Stimulated activated CD8-positive, alpha-beta memory T cell treated with anti-CD3 and anti-CD28 coated beads, Interleukin-15, amount 100 ng/mL, for 1 hour (primary cell): Measurements from ENCODE around the gene BABAM2.
"Not testable (repeated sequence)": the region's sequence is repeated elsewhere in the genome, so short reads cannot be mapped to it uniquely, and the experiment has no call there.

Source experiments
- DNase-seq: peaks from one replicate; pipeline ENCODE4 v3.0.0-alpha.2; 2020; ENCODE audit warnings: low read depth

BABAM2 gene

DNA sequence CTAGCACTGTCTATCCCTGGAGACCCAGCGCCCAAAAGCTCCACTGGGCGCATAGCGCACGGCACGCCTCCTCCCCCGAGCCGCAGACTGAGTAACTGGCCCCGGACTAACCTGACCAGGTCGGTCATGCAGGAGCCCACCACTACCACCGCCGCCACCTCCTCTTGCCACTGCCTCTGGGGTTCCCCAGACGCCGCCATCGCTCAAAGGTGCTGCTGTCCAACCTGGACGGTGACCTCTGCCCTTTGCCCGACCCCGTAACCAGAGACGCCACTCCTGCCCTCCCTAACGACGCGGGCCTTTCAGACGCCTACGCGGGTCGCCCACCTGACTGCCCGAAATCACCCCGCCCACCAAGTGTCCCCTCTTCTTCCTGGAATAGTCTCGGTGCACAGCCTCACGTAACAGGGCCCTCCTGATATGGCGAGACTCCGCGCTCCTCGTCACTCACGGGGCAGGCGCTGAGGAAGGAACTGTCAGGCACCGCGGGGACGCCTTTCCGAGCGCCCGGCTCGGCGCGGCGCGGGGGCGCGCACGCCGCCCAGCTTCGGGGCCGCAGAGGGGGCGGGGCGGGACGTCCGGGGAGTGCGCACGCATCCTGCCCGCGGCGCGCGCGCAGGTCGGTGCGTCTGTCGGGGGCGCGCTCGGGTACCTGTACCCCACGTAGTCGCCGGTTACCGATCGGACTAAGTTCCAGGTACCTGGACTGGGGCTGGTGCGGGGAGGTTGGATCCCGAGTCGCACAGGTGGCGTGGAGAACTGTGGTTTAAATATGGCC lies at the start of gene BABAM2, which contains the start of gene RBKS:
TSS of gene BABAM2 (plus strand) at position 584 of the 778 bp plus-strand sequence. CDS start 3,828 bp downstream, outside the sequence.
TSS of gene RBKS (minus strand) at position 242 of the 778 bp plus-strand sequence. CDS start at position 200, 42 bp downstream.
- DNase-seq = peak; percentile 80

DNA sequence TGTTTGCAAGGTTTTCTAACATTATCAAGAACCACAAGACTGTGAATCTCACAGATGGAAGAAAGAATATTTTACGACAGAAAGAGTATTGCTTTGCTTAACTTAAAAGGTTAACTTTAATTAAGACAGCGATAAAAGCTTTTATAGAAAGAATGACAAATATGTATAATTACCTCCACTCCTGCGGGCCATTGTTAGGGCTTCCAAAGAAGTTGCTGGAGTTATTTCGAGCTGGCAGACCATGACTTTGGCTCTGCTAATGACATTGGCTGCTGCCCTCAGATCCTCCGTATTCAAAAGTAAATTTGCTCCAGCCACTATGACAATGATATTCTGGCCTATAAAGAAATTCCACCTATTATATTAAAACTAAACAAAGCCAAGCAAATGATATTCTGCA lies 47.6 kb upstream of the BABAM2 start:
- no peak for DNase-seq

DNA sequence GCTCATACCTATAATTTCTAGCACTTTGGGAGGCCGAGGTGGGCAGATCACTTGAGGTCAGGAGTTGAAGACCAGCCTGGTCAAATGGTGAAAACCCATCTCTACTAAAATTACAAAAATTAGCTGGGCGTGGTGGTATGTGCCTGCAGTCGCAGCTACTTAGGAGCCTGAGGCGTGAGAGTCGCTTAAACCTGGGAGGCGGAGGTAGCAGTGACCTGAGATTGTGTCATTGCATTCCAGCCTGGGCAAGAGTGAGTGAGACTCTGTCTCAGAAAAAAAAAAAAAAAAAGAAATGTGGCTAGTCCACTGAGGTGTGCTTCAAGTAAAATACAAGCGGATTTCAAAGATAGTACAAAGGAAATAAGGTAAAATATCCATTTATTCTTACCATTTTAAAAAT lies 46.5 kb upstream of the BABAM2 start:
- DNase-seq = no peak

DNA sequence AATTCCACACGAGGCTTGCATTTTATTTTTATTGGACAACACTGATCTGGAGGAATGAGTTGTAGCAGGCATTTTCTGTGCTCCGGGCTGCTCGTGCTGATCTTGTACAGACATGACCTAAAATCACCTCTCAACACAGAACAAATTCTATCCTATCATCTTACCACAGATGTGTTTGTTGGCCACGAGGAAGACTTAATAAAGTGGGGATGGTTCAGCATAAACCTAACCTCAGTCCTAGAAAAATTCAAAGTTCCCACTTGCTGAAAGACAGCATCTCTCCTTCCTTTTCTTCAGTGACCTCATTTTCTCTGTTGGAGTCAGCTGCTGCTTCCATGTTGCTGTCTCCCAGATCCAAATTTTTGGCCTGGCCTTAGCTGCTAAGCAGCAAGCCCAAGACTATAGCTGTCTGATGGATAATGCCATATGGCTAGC lies 45.7 kb upstream of the BABAM2 start:
- DNase-seq = no peak

DNA sequence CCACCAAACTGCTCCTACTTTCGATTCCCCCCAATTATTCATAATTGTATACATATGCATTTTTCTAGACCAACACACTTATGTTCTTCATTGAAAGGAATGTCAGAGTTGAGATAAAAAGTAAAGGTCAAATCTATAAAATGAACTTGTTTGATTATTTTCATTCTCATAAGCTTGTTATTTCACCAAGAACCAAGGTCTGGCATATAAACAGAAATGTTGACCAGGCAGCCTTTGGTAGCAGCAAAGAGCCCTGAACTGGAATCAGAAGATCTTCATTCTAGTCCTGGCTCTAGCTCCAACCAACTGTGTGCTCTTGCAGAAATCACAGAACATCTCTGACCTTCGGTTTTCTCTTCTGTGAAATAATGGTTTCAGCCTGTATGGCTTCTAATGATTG lies 43.2 kb upstream of the BABAM2 start:
- no peak for DNase-seq

DNA sequence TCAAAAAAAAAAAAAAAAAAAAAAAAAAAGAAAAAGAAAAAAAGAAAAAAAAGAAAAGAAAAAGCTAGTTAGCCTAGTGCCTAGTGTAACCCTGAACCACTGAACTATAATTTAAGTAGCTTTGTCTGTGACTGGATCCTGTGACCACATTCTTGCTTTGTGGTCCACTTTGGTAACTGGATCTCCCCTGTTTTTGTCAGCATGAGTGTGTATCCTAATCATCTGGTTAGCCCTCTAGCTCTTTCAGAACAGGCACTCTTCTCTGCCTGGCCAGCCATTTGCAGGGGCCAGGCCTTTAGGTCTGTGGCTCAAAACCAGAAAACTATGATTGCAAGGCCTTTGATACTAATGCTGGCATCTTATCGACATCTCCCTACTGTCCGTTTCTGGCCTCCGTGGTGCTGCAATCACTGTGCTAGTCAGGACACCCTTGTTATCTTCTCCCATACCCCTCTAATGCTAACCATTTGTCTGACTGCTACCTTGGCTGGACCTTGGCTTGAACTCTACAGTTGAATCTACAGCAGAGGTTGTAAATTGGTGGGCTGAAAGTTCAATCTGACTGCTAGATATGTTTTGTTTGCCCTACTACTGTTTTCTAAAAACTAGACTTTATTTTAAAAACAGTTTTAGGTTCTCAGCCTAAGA lies 40.8 kb upstream of the BABAM2 start:
- no peak for DNase-seq

DNA sequence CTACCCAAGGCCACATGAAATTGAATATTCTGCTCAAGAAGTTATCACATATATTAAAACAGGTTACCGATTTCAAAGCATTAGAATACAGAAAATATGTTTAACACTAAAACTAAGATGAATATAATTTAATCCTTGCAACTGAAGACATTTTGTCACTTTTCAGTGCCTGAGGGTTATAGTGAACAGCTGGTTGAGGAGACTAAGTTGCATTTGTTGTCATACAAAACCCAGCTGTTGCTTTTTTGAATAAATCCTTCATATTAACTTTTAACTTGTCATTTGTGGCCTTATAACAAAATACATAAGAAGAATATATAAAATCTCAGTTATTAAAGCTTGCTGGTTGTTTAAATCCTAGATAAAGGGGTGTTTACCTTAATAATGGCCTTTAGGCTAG lies 37.8 kb upstream of the BABAM2 start:
- DNase-seq = no peak

DNA sequence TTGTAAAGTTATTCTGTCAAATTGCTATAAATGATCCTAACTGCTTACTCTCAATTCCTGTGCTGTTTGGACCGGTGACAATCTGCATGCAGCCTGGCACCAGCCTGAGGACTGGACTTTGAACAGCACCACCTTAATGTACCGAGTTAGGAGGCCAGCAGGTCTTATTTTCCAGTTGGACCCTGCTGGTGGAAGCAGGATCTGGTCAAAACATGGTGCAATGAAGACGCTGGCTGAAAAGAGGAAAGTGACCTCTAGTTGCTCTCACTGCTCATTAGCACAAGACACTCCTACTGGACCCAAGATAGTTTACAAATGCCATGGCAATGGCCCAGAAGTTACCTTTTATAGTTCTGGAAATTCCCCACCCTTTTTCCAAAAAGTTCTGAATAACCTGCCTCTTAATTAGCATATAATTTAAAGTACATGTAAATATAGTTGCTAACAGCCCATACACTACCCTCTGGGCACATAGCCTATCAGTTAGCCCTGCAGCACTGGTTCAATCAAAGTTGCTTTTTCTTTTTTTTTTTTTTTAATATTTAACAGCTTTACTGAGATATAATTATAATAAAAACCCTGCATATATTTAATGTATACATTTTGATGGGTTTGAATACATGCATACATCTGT lies 36.2 kb upstream of the BABAM2 start:
- no peak for DNase-seq

DNA sequence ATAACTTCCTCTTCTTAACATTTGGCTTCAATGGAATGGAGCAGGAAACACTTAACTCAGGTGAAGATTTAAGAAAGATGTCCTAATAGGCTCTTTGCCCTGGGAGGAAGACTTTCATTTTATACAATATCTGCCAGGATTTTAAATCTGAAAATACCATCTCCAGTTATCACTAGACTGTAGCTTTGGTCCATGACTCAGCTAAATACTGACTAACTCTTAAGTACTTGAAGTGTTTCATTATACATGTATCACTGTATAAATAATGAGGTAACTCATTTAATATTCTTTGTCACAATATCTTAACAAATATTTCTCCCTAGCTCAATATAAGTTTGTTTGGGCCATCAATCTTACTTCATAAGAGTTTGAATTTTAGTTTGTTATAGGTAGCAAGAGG lies 35.1 kb upstream of the BABAM2 start:
- no peak for DNase-seq

DNA sequence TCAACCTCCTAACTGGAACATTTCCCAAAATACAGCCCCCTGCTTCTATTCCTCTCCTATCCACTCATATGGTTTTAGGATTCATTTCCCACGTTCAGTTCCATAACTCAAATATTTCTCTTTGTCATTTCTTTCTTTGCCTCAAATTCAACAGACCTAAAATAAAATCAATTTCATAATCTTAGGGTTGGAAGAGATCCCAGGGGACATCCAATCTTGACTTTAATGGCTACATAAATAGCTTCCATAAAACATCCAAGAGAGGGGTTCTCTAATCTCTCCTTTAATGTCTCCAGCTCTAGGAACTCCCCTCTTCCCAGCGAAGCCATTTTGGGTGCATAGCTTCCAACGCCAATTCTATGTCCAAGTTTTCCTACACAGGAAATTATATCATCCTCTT lies 34.1 kb upstream of the BABAM2 start:
- no peak for DNase-seq

DNA sequence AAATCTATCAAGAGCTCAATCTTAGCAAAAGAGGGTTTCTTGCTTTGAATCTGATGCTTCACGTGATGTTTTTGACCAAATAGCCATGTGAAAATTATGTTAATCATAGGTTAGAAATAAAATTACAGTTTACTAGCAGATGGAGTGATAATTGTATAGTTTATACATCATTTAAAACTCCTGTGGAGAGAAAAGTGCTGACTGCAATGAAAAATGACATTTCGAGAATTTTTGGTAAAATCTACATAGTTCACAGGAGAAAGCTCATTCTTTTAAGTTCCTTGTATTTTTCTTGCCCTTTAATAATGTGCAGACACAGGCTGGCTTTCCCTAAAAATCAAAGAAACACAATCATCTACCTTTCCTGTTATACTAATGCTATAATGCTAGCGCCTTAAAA lies 33.6 kb upstream of the BABAM2 start:
- no peak for DNase-seq

DNA sequence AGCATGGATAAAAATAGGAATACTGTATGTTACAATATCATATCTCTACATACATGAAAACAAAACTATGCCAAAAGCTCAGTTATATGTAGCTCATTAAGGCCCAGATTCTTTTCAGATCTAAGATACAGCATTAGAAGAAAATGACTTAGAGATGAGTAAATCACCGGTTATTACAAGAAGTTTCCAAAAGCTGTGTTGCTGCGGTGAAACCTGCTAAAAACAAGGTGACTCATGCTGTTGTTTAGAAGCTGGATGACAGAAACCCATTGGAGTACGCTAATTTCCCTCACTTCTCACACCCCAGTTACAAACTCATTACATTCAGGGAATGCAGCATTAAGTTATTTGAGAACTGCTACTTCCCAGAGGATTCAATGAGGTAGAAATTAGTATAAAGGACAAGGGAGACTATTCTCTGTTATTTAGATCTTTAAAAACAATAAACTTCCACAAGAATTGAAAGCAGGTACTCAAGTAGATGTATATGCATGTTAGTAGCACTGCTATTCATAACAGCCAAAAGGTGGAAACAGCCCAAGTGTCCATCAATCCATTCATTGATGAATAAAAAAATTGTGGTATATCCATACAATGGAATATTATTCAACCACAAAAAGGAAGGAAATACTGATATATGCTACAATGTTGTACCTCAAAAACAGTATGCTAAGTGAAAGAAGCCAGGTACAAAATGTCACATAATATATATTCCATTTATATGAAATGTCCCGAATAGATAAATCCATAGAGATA lies 32.9 kb upstream of the BABAM2 start:
- DNase-seq = no peak

DNA sequence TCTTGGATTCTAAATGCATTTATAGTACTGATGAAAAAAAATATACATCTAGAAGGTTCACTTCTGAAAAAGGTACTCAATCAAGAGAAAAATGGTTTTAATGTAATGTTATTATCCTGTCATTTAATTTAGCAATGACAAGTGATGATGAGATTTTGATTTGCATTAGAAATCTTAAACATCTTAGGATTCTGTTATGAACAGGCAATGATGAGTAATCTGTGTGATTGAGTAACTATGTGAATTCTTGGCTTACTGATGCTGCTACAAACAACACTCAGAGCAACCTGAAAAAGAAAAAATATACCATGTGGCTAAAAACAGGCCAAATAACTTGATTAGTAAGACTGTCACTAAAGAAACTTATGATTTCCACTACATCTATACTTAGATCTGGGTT lies 30.4 kb upstream of the BABAM2 start:
- no peak for DNase-seq

DNA sequence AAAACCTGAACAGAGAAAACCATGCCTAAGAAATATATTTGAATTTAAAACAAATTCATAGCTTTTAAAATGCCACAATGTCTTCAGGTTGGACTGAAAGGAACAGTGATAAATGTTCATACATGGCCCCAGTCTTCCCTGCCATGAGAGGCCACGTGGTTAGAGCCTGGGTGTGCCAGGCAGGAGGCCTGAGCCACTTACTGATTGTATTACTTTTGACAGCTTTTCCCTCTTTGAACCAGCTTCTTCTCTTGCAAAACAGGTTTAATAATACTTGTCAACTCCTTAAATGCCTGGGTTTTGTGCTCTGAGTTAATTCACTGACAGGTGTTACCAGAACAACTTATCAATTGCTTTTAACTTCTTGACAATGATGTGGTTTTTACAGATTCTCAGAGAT lies 27.4 kb upstream of the BABAM2 start:
- DNase-seq = no peak

DNA sequence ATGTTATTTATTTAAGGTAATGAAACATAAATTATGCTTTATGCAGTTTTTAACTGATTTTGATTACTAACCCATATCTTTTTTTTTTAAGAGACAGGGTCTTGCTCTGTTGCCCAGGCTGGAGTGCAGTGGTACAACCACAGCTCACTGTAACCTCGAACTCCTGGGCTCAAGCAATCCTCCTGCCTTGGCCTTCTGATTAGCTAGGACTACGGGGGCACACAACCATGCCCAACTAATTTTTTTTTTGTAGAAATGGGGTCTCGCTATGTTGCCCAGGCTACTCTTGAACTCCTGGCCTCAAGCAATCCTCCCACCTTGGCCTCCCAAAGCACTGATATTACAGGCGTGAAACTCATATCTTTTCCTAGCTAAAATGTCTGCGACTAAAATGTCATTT lies 26.6 kb upstream of the BABAM2 start:
- DNase-seq = not testable (repeated sequence)

DNA sequence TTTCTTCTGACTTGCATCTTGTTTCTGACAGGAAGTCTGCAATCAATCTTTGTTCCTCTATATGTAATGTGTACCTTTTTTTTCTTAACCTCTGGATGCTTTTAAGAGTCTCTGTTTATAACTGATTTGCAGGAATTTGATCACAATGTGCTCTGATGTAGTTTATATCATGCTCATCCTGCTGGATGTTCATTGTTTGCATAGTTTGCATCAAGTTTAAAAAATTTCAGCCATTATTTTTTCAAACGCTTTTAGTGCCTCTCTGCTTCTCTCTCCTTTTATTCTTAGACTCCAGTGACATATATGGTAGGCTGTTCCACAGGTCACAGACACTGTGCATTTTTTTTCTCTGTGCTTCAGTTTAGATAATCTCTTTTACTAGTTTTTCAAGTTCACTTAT lies 24.3 kb upstream of the BABAM2 start:
- no peak for DNase-seq

DNA sequence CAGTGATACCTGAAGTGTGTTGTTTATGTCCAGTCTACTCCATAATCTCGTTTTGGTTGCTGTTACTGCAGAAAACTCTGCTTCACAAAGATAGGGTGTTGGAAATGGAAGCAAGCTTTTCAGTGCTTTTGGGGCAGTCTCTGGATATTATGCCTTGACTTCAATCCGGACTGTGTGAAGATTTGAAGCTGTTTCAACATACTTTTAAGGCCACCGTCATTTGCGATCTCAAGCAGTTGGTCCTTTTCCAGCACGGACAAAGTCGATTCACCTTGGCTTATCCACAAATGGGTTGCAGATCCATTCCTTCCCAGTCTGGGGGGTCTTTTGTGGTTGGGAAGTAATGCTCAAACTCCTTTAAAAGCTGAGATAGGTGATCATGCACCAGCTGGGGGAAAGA lies 20.8 kb upstream of the BABAM2 start:
- no peak for DNase-seq

DNA sequence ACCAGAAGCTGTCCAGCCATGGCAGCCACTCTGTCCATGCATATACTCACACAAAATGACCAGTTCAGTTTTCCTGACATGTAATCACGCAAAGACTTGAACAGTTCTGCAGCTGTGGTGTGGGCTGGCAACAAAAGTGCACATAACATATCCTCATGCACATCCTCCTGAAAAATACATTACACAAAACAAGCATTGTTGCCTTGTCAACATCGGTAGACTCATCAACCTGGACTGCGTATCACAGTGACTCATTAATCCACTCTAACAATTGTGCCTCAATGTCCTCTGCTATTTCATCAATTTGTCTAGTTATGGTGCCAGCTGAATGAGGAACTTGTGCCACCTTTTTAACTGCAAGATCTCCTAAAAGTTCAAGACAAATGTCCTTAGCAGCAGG lies 19.8 kb upstream of the BABAM2 start:
- no peak for DNase-seq

DNA sequence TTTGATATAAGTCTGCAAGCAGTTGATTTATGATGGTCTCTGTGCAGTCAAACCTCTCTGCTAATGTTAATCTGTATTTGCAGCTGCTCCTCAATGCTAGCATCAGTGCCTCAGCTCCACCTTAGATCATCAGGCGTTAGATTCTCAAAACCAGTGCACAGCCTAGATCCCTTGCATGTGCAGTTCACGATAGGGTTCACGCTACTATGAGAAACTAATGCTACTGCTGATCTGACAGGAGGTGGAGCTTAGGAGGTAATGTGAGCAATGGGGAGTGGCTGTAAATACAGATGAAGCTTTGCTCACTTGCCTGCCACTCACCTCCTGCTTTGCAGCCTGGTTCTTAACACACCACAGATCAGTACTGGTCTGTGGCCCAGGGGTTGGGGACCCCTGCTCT lies 18.7 kb upstream of the BABAM2 start:
- DNase-seq = no peak

DNA sequence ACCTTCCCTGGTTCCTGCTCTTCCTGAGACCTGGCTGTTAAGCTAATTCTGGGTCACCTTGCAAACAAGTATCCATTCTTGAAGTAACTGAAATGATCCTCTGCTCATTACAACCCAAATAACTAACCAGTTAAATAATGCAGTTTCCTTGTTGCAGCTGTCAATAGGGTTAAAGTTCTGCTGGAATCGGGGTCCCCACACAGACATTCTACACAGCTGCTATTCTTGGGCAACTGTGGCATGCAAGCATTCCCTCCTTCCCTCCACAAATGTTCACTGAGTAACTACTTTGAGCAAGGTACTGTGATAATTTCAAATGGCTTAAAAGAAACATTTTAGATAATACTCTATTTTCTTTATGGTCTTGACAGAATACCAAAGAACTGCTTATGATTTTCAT lies 17.4 kb upstream of the BABAM2 start:
- DNase-seq = no peak

DNA sequence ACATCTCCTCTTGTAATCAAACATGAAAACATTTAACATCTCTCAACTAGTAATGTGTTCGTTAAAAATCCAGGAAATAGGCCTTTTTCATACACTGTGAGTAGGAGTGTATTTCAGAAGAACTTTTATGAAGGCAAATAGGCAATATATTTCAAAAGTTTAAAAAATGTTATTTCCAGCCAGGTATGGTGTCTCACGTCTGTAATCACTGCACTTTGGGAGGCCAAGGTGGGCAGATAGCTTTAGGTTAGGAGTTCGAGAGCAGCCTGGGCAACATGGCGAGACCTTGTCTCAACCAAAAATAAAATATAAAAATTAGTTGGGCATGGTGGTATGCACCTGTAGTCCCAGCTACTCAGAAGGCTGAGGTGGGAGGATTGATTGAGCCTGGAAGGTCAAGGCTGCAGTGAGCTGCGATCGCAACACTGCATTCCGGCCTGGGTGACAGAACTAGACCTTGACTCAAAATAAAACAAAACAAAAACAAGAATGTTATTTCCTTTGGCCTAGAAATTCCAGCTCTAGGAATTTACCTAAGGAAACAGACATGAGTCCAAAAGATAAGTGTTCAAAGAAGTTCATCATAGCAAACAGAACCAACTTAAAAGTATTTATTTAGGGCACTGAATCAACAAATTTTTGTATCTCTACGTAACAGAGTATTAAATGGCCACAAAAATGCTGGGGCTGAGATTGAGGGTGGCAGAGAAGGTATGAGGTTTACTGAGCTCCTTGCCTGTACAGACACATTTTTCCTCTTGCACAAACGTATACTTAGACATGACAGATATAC lies 15.2 kb upstream of the BABAM2 start:
- no peak for DNase-seq

DNA sequence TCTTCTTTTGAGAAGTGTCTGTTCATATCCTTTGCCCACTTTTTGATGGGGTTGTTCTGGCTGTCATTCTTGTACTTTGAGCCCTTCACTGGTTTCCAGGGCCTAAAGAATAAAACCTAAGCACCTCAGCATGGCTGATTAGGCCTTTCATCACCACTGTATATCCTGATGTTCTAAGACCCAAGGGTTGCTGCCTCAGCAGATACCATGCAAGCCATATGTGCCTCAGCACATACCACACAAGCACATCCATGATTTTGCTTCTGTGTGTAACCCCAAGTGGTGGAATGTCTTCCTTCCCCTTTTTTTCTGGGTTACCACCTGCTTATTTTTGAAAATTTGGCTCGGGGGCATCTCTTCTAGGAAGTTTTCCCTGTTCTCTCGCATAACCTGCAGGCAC lies 11.7 kb upstream of the BABAM2 start:
- DNase-seq = no peak
